HepG2 (cell line): ENCODE measurements around the gene BABAM2. TPM values are rescaled to one million over a fixed set of nuclear protein-coding genes. Genes with fewer than 3 reads are reported as not detected.

Experiments used
- FLYWCH1 ChIP-seq: sonication (generic); formaldehyde crosslinking; IDR thresholded peaks from 2 replicates; pipeline ENCODE4 v1.8.1; 2023; ENCODE audit warnings: mild to moderate bottlenecking, missing genetic modification reagents
- RELA ChIP-seq: sonication (generic); formaldehyde crosslinking; IDR thresholded peaks from 2 replicates; pipeline ENCODE4 v1.4.0; 2020; ENCODE audit warnings: missing genetic modification reagents
- TCF7L2 ChIP-seq: IDR thresholded peaks from 2 replicates; pipeline ENCODE4 v1.6.1; 2011; ENCODE audit warnings: mild to moderate bottlenecking, low read depth, low read length, moderate library complexity
- U2AF1 ChIP-seq: fragments of 200-400 bp; formaldehyde crosslinking; optimal IDR thresholded peaks from 2 replicates; pipeline ENCODE3; 2017; ENCODE audit warnings: mild to moderate bottlenecking, low read depth, low read length
- ZNF101 ChIP-seq: sonication (generic); formaldehyde crosslinking; IDR thresholded peaks from 2 replicates; pipeline ENCODE4 v1.4.0; 2020; ENCODE audit warnings: mild to moderate bottlenecking, low read depth, missing genetic modification reagents, borderline replicate concordance
- ZNF446 ChIP-seq: sonication (generic); formaldehyde crosslinking; IDR thresholded peaks from 2 replicates; pipeline ENCODE4 v1.5.0; 2020; ENCODE audit warnings: mild to moderate bottlenecking, missing genetic modification reagents
- ZNF572 ChIP-seq: sonication (generic); formaldehyde crosslinking; IDR thresholded peaks from 2 replicates; pipeline ENCODE4 v1.5.1; 2020; ENCODE audit warnings: mild to moderate bottlenecking, missing genetic modification reagents
- ZNF652 ChIP-seq: IDR thresholded peaks from 2 replicates; pipeline ENCODE4 v1.6.1; 2016; ENCODE audit warnings: low read depth, borderline replicate concordance
- ZNF782 ChIP-seq: sonication (generic); formaldehyde crosslinking; IDR thresholded peaks from 2 replicates; pipeline ENCODE4 v1.4.0; 2020; ENCODE audit warnings: missing genetic modification reagents, mild to moderate bottlenecking, borderline replicate concordance
- polyA plus RNA-seq, 8 experiments: library from polyadenylated mRNA; depleted of rRNA in 3 of 8; stranded (reverse) in 7 of 8; unstranded in 1 of 8; fragments of >200 nt; fragmentation: Illumina TruSeq in 4 of 8; extraction: Trizol in 4 of 8; gene quantifications; 2 replicates each; pipeline versions ENCODE4 v1.2.1 to v1.2.3, GENCODE V29; 2011 to 2016; ENCODE audit warnings: low read depth in 4 of 8, missing spikeins in 1 of 8, mixed read lengths in 1 of 8; ENCODE audit not compliant: insufficient read depth in 1 of 8
- total RNA-seq, 5 experiments: library from RNA; depleted of rRNA; stranded (reverse); fragments of >200 nt; fragmentation: Illumina TruSeq; extraction: Trizol; gene quantifications; 2 replicates each; pipeline ENCODE4 v1.2.3, GENCODE V29; 2016; ENCODE audit warnings: low read depth in 1 of 5
- TF ChIP-seq, protein P1 (sequence below), 2 experiments: fragments of 450-650 bp in 1 of 2; sonication (generic) in 1 of 2; formaldehyde crosslinking in 1 of 2; IDR thresholded peaks; 2 replicates each; pipeline versions ENCODE4 v1.6.1 to v1.8.0; 2016 to 2022; ENCODE audit warnings: antibody characterized with exemption in 1 of 2, mild to moderate bottlenecking in 1 of 2, missing genetic modification reagents in 1 of 2
- TF ChIP-seq, protein P2 (sequence below): sonication (generic); formaldehyde crosslinking; IDR thresholded peaks from 2 replicates; pipeline ENCODE4 v1.5.1; 2020; ENCODE audit warnings: missing genetic modification reagents, mild to moderate bottlenecking, borderline replicate concordance
- TF ChIP-seq, protein P3 (sequence below): sonication (generic); formaldehyde crosslinking; IDR thresholded peaks from 2 replicates; pipeline ENCODE4 v1.4.0; 2020; ENCODE audit warnings: missing genetic modification reagents, borderline replicate concordance

BABAM2 gene
- total and polyA plus RNA-seq, 2 of the 13 experiments (the other 11 are each of a cell fraction or from before 2014, with no cell fraction given) = 24.9 to 28.0 TPM

DNA sequence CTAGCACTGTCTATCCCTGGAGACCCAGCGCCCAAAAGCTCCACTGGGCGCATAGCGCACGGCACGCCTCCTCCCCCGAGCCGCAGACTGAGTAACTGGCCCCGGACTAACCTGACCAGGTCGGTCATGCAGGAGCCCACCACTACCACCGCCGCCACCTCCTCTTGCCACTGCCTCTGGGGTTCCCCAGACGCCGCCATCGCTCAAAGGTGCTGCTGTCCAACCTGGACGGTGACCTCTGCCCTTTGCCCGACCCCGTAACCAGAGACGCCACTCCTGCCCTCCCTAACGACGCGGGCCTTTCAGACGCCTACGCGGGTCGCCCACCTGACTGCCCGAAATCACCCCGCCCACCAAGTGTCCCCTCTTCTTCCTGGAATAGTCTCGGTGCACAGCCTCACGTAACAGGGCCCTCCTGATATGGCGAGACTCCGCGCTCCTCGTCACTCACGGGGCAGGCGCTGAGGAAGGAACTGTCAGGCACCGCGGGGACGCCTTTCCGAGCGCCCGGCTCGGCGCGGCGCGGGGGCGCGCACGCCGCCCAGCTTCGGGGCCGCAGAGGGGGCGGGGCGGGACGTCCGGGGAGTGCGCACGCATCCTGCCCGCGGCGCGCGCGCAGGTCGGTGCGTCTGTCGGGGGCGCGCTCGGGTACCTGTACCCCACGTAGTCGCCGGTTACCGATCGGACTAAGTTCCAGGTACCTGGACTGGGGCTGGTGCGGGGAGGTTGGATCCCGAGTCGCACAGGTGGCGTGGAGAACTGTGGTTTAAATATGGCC, at the start of gene BABAM2, which contains the start of gene RBKS (continued):
- TF ChIP-seq, protein P1, sequence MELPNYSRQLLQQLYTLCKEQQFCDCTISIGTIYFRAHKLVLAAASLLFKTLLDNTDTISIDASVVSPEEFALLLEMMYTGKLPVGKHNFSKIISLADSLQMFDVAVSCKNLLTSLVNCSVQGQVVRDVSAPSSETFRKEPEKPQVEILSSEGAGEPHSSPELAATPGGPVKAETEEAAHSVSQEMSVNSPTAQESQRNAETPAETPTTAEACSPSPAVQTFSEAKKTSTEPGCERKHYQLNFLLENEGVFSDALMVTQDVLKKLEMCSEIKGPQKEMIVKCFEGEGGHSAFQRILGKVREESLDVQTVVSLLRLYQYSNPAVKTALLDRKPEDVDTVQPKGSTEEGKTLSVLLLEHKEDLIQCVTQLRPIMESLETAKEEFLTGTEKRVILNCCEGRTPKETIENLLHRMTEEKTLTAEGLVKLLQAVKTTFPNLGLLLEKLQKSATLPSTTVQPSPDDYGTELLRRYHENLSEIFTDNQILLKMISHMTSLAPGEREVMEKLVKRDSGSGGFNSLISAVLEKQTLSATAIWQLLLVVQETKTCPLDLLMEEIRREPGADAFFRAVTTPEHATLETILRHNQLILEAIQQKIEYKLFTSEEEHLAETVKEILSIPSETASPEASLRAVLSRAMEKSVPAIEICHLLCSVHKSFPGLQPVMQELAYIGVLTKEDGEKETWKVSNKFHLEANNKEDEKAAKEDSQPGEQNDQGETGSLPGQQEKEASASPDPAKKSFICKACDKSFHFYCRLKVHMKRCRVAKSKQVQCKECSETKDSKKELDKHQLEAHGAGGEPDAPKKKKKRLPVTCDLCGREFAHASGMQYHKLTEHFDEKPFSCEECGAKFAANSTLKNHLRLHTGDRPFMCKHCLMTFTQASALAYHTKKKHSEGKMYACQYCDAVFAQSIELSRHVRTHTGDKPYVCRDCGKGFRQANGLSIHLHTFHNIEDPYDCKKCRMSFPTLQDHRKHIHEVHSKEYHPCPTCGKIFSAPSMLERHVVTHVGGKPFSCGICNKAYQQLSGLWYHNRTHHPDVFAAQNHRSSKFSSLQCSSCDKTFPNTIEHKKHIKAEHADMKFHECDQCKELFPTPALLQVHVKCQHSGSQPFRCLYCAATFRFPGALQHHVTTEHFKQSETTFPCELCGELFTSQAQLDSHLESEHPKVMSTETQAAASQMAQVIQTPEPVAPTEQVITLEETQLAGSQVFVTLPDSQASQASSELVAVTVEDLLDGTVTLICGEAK (IDR thresholded peaks at IDR 0.05) = no peak
- TF ChIP-seq, protein P1 (CRISPR knock-in tag; IDR thresholded peaks at IDR 0.05) = peak; percentile 91
- TF ChIP-seq FLYWCH1 (CRISPR knock-in tag) = no peak; the same call in 1 of the 2 replicates
- TF ChIP-seq ZNF782 (CRISPR knock-in tag) = peak; percentile 2; the same call in 1 of the 2 replicates
- TF ChIP-seq U2AF1 = peak; percentile 64
- TF ChIP-seq TCF7L2 = no peak
- TF ChIP-seq ZNF572 = peak; percentile 97; the same call in 1 of the 2 replicates
- TF ChIP-seq ZNF652 = no peak
- no peak for TF ChIP-seq ZNF101
- no peak for TF ChIP-seq RELA (CRISPR knock-in tag)
- TF ChIP-seq, protein P2, sequence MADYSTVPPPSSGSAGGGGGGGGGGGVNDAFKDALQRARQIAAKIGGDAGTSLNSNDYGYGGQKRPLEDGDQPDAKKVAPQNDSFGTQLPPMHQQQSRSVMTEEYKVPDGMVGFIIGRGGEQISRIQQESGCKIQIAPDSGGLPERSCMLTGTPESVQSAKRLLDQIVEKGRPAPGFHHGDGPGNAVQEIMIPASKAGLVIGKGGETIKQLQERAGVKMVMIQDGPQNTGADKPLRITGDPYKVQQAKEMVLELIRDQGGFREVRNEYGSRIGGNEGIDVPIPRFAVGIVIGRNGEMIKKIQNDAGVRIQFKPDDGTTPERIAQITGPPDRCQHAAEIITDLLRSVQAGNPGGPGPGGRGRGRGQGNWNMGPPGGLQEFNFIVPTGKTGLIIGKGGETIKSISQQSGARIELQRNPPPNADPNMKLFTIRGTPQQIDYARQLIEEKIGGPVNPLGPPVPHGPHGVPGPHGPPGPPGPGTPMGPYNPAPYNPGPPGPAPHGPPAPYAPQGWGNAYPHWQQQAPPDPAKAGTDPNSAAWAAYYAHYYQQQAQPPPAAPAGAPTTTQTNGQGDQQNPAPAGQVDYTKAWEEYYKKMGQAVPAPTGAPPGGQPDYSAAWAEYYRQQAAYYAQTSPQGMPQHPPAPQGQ (CRISPR knock-in tag) = no peak
- TF ChIP-seq, protein P3, sequence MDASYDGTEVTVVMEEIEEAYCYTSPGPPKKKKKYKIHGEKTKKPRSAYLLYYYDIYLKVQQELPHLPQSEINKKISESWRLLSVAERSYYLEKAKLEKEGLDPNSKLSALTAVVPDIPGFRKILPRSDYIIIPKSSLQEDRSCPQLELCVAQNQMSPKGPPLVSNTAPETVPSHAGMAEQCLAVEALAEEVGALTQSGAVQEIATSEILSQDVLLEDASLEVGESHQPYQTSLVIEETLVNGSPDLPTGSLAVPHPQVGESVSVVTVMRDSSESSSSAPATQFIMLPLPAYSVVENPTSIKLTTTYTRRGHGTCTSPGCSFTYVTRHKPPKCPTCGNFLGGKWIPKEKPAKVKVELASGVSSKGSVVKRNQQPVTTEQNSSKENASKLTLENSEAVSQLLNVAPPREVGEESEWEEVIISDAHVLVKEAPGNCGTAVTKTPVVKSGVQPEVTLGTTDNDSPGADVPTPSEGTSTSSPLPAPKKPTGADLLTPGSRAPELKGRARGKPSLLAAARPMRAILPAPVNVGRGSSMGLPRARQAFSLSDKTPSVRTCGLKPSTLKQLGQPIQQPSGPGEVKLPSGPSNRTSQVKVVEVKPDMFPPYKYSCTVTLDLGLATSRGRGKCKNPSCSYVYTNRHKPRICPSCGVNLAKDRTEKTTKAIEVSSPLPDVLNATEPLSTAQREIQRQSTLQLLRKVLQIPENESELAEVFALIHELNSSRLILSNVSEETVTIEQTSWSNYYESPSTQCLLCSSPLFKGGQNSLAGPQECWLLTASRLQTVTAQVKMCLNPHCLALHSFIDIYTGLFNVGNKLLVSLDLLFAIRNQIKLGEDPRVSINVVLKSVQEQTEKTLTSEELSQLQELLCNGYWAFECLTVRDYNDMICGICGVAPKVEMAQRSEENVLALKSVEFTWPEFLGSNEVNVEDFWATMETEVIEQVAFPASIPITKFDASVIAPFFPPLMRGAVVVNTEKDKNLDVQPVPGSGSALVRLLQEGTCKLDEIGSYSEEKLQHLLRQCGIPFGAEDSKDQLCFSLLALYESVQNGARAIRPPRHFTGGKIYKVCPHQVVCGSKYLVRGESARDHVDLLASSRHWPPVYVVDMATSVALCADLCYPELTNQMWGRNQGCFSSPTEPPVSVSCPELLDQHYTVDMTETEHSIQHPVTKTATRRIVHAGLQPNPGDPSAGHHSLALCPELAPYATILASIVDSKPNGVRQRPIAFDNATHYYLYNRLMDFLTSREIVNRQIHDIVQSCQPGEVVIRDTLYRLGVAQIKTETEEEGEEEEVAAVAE = 0 out of 2 replicates have a peak, but pooled peaks have one; percentile 65
- no peak for TF ChIP-seq ZNF446
